Measurements from ENCODE around the gene OLFM1. TPM values are rescaled to one million over a fixed set of nuclear protein-coding genes. Genes with fewer than 3 reads are reported as not detected.
"Not testable (repeated sequence)": the region's sequence is repeated elsewhere in the genome, so short reads cannot be mapped to it uniquely, and the experiment has no call there.

OLFM1 gene
- total RNA-seq, 1 experiment from 2014 or later = 0.42 TPM

DNA sequence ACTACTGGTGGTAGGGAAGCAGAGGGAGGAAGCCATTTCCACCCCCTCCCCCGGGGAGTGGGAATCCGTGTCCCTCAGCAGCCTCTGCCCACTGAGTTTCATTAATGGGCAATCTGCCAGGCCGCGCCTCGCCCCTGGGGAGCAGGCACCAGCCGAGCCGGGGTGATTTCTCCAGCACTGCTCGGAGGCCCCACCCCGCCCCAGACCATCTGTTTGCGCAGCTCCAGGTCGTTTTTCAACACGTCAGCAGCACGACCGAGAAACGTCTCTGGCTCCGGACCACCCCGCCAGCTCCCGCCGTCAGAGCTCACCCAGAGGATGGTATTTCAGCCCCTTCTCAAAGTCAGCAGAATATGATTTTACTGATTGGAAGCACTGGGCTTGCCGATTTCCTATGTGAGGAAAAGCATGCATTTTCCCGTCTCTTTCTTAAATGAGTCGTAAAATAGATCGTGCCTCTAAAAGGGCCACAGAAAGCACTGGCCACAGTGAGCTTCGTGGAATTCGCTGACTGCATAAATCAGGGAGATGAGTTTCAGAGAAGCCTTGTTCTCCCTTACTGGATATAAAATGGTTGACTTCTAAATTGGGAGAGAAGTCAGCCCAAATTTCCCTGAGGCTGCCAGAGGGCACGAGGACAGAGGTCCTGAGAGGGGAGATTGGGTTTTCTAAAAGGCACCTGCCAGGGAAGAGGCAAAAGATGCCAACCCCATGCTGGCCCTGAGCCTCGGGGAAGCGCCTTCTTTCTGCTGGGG lies 47.0 kb downstream of the OLFM1 start:
- no peak for DNase-seq (ENCODE audit: low read depth)

DNA sequence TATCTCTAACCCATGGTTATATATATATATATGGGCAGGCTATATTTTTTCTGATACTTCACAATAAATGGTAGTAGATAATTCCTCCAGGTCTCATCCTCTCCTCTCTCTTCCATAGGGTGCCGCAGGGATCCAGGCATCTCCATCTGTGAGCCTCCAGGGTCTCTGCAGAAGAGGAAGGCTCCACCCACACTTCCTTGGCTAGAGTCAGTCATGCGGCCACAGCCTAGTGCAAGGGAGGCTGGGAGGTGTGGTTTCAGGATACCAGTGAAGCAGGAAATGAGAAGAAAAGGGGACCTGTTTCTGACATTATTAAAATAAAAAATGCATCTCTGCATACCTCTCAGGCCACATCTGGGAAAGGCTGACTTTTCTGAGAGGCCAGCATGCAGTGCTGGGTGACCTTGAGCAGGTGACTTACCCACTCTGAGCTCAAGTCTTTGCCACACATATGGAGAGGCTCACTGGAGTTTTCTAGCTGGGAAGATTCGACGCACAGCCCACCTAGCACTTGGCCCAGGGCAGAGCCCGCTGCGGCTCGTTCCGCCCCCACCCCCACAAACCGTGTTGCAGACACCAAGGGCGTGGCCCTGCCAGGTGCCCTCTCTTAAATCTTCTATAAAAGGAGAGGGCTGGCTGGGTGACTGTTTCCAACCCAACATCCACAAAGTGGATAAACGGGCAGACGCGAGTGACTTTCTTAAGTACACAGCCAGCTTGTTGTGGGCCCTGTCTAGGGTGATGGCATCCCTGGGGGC lies 47.9 kb downstream of the OLFM1 start:
- DNase-seq (ENCODE audit: low read depth) = no peak

DNA sequence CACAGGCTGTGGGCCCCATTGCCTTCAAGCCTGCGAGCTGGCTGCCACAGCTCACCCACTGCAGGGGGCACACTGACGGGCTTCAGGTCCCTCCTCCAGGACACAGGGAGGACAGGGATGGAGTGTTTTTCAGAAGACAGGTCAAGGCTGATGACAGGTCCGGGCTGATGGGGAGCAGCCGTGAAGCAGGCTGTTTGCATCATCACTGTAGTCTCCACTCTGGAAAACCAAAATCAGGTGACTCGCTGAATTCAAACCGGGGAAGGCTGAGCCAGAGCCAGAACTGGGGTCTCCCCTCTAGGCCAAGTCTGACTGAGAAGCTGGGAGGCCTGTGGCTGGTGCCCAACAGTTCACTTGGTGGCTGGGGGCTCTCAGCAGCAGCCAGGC lies 48.5 kb downstream of the OLFM1 start:
- DNase-seq (ENCODE audit: low read depth) = no peak

DNA sequence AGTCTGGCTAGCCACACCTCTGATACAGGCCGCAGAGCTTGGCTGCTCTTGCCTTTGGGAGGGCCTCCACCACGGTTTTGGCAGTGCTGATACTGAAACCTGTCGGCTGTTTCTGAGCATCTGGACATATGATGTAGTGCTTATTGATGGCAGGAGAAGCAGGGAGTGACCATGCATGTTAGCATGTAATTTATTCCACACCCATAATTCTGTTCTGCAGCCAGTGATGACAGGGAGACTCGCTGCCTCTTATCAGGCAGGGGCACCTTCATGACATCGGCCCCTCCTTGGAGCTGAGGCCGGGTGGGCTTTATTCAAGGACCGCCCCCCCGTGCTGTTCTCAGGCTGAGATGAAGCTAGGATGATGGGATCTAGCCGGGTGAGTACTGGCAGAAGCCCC lies 49.0 kb downstream of the OLFM1 start:
- DNase-seq (ENCODE audit: low read depth) = no peak

DNA sequence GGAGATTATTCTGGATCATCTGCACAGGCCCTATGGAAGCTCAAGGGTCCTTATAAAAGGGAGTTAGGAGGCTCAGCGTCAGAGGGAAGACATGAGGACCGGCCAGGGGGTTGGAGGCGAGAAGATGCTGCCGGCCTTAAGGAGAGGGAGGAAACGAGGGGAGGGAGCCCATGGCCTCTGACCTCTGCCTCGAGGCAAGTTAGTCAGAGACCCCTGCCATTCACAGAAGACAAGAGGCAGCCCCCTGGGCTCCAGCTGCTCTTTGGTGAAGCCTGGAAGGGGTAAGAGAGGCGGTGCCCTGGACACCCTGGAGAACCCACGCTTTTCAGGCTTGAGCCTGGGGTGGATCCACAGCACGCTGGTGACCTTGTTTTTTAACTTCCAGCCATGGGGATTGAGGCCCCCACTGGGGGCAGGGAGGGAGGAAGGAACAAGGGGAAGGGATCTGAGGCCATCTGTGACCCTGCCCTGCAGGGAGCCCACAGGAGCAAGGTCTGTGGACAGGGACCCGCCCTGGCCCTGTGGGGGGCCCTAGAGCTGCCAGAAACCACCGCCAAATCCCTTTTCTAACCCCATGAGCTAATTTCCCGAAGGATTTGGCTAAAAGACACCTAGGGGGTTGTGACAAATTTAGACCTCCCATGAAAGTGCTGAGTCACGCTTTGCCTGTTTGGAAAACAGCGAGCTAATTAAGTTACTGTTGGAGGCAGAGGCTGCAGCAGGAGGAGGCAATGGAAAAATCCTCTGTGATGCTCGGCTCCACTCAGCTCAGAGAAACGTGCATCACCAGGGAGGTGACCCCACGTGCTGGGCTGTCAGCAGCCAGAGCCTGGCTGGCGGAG lies 49.7 kb downstream of the OLFM1 start:
- peak; percentile 64 for DNase-seq (ENCODE audit: low read depth)

DNA sequence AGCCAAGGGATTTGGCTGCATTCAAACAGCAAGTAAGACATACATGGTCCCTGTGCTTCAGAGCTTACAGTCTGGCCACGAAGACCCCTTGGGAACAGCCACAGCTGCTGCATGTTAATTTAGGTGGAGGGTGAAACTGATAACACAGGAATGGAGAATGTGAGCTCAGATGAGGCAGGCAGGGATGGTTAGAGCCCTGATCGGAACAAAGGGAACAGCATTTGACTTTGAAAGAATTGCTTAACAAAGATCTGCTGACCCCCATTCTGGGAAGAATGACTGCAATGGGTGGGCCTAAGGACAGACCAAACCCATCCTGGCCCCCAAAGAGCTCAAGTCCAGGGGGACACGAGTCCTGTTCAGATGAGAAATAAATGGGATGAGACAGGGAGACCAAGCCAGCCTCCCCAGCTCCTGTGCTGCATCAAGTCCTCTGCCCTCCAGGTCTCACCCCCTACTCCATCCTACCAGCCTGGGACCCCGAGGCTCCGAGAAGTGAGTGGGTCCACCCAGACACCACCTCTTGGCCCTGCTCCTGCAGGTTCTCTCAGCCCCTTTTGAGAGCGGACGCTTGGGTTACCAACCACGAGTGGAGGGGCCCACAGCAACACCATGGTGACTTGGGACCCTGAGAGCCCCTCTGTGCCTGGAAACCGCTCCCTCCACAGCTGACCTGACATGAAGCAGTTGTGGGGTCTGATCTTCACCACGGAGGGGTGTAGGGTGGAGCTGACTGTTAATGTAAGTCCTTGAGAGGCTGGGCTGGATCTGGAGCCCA lies 50.8 kb downstream of the OLFM1 start:
- no peak for DNase-seq (ENCODE audit: low read depth)

DNA sequence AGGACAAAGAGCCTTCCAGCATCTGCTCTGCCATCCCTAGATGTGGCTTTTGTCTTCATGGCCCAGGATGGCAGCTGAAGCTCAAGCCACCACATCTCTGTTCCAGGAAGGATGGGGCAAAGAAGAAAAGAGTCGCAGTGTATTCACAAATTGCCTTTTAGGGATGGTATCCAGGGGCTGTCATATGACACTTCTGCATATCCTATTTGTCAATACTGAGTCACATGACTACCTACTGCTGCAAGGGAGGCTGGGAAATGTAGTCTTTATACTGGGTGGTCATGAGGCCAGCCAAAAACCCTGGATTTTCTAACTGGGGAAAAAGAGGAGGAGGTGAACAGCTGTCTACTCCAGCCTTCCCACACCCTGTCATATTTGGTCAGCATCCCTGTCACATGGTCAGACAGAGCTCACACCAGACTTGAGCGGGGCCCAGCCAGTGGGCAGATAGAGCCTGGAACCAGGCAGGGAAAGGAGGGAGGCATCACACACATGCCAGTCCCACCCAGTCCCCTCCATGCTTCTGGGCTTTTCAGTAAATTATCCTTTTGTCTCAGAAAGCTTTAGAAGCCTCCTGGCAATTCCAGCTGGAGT lies 52.0 kb downstream of the OLFM1 start:
- DNase-seq (ENCODE audit: low read depth) = no peak

DNA sequence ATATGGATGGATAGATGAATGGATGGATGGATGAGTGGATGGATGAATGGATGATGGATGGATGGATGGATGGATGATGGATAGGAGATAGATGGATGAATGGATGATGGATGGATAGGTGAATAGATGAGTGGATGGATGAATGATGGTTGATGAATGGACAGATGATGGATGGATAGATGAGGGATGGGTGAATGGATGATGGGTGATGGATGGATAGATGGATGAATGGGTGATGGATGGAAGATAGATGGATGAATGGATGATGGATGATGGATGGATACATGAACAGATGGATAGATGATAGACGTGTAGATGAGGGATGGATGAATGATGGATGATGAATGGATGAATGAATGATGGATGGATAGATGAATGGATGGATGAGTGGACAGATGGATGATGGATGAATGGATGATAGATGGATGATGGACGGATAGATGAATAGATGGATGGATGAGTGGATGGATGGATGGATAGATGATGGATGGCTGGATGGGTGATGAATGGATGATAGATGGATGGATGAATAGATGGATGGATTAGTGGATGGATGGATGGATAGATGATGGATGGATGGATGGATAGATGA lies 53.8 kb downstream of the OLFM1 start:
- no peak for DNase-seq (ENCODE audit: low read depth)

DNA sequence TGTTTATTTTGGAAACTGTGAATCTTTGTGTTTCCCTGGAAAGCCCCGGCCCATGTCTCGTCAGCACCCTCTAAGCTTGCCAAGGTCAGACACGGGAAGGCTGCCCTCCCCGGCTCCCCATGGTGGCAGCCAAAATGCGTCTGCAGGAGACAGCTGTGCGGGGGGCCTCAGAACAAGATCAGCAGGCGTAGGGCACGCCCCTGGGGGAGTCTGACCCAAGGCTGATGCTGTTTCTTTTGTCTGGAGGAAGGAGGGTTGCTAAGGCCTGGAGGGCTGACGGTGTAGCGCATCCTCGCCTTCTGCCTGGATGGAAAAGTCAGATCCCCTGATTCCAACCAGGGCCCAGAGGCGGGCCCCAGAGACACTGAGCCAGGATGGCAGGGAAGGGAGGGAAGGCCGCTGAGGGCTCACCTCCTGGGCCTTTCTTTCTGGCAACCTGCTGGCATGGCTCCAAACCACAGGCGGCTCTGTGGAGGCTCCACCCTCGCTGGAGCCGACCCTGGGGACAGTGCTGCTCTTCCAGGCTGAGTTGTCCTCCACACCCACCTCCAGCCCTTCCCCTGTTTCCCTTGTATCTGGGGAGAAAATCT lies 57.2 kb downstream of the OLFM1 start:
- no peak for DNase-seq (ENCODE audit: low read depth)

DNA sequence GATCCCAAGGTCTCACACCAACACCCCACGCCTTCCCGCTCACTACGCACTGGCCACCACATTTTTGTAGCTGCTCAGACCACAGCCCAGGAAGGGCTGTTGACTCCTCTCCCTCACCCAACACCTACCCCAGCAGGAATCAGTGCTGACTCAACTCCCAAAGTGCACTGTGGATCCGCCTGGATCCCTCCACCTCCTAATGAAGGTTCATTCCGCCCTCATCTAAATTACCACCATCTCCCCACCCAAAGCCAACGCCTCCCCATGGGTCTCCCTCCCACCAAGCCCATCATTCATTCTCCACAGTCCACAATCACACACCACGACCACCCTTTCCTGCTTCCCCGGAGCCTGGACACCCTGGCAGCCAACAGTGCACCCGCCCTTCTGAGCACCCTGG lies 57.8 kb downstream of the OLFM1 start:
- DNase-seq (ENCODE audit: low read depth) = no peak

DNA sequence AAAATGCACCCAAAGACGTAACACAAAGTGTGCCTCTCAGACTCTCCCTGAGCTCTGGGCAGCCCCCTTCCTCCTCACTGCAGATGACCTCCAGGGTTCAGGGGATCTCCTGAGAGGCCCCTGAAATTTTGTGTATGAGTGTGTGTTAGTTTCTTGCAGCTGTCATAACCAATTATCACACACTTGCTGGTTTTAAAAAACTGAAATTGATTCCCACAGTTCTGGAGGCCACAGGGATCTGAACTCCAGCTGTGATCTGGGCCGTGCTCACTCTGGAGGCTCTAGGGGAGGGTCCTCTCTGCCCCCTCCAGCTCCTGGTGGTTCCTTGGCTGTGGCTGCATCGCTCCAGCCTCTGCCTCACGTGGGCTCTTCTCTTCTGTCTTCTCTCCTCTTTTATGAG lies 58.8 kb downstream of the OLFM1 start:
- DNase-seq (ENCODE audit: low read depth) = no peak

DNA sequence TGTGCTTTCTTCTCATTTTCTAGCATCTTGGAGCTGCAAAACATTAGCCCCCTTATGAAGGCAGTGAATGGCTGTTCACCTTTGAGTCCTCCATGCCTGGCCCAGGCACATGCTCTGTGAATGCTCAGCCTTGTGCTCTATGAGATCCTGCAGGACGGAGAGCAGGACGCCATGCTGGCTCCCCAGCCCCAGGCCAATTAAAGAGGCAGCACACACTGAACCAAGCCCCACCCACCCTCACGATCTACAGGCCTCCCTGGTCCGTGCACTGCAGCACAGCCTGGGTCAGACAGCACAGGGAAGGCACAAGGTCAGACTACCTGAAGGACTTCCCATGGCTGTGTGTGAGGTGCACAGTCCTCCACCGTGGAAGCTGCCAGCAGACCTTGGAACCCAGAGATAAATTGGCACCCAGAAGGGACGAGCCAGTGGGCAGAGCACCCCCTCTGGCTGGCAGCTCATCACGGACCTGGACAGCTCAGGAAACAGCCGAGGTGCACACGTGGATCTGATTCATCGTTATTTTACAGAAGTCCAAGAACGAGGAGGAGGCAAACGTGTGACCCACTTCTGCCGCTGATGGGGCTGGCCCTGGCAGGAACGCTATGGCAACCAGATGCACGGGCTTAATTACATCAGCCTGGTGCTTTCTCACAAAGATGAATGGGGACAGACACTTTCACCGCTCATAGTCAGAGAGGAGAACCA lies 59.5 kb downstream of the OLFM1 start:
- DNase-seq (ENCODE audit: low read depth) = no peak

DNA sequence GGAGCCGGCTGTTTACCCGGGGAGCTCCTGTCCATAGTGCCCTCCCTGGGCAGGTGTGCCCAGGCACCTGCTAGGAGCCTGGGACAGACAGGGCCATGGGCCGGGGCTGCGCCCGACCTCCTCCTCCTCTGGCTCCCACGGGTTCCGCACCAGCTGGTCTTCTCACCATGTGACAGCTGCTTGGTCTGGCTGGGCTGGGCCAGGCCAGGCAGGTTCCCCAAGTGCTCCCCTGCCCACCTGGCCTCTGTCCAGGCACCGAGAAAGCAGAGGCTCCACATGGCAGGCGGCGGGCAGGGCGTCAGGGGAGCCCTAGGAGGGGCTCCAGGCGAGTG lies 60.0 kb downstream of the OLFM1 start:
- no peak for DNase-seq (ENCODE audit: low read depth)

DNA sequence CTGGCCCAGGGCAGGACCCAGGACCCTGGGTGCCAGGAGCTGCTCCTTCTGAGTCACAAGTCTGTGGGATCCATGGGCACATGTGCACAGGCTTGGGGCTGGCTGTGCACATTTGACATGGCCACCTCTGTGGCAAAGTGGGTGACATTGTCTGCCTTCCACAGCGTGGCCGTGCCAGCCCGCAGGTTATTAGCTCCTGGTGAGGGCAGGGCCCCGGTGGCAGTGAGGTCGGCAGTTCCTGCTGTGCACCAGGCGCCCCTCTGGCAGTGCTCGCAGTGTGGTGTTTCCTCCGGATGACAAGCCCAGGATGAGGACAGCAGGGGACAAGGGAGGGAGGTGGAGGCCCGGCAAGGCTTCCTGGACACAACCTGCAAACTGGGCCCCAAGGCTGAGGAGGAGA lies 60.5 kb downstream of the OLFM1 start:
- DNase-seq (ENCODE audit: low read depth) = no peak

DNA sequence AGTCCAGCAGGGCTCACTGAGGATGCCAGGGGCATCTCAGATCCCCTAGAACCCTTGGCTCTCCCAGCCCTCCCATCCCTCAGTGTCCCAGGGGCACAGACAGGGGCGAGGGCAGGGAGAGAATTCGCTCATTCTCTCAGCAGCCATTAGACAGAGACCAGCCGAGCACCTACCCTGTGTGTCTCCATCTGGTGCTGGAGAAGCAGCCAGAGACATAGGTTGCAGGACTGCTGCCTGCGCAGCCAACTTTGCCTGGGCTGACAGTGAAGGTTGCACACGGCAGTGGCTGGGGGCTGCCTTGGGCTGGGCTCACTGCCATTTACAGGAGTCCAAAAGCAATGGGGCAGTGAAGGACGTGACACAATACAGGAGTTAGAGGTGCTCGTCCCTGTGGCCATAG lies 60.9 kb downstream of the OLFM1 start:
- DNase-seq (ENCODE audit: low read depth) = no peak

DNA sequence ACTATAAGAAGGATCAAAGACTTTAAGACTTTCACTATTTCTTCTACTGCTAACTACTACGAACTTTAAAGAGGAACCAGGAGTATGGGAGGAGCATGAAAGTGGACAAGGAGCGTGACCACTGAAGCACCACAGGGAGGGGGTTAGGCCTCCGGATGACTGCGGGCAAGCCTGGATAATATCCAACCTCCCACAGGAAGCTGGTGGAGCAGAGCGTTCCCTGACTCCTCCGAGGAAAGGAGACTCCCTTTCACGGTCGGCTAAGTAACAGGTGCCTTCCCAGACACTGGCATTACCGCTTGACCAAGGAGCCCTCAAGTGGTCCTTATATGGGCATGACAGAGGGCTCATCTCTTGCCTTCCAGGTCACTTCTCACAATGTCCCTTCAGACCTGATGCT lies 62.4 kb downstream of the OLFM1 start:
- DNase-seq (ENCODE audit: low read depth) = not testable (repeated sequence)

DNA sequence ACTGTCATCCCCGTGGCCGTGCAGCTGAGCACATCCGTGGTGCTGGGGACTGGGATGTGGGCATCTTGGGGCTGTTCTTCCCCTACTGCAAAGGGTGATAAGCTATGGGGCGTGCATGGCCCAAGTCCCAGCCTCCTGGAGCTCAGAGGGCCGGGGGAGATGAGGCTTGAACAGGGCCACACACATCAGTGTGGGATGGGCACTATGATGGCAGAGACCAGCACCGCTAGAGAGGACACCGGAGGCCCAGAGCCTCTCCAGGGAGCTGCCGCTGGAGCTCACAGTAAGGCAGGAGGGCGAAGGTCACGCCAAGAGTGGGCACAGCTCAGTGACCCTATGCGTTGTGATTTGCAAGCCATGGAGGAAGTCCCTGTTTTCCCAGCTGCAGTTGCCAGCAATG lies 63.5 kb downstream of the OLFM1 start:
- no peak for DNase-seq (ENCODE audit: low read depth)

DNA sequence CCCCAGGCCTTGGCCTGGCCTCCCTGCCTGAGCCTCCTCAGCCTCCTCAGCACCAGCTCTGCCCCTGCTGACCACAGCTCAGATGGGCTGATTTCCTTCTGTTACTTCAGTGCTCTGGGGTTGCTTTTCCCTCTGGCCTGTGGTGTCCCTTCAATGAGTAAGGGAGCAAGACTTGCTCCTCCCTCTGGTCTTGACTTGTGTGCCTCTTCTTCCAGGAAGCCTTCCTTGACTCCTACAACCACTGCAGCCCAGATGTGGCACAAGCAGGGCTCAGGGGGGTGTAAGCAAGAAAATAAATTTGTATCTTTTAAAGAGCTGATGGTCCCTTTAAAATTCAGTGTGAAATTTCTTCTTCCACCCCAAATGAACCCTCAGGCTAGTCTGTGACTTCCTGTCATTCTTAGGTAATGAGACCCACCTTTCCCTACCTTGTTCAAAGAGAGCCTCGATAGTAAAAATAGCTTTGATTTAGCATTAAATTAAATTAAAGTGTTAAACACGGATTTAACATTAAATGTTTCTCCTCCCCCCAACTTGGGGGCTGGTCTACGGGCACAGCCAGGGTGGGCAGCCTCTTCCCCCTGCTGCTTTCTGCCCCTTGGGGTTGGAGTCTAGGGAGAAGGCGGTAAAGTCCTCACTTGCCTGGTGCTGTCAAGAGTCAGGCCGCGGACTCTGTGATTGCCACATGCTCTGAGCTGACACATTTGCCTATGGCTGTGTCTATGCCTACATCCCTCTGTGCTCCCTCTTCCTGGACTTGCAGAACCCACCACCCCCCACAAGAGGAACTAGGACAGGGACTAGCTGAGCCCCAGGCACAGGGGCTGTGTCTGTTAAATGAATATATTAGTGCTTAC lies 64.5 kb downstream of the OLFM1 start:
- no peak for DNase-seq (ENCODE audit: low read depth)
